Jurkat, Clone E6-1 (cell line): ENCODE data around the gene MAP4K3.
"Not testable (repeated sequence)": the region's sequence is repeated elsewhere in the genome, so short reads cannot be mapped to it uniquely, and the experiment has no call there.

ENCODE experiments used
- DNase-seq: peaks from one replicate; pipeline ENCODE4 v3.0.0-alpha.2; 2011; ENCODE audit warnings: low read depth, low spot score
- H3K4me3 ChIP-seq: 2 replicates; pipeline ENCODE4 v1.5.1; 2011; ENCODE audit warnings: mild to moderate bottlenecking, low read length, control low read depth, moderate library complexity

Gene MAP4K3

GRCh38 chr2:39326644-39327043 is 110.4 kb downstream of the MAP4K3 start:
- DNase-seq: no peak
- no peak overlapping the region for H3K4me3 ChIP-seq

GRCh38 chr2:39325966-39326365 is 111.1 kb downstream of the MAP4K3 start:
- no peak for DNase-seq

GRCh38 chr2:39321056-39322035 is 115.7 kb downstream of the MAP4K3 start:
- not testable (repeated sequence) for H3K4me3 ChIP-seq, DNase-seq

More at GRCh38 chr2:39325966-39326365, 111.1 kb downstream of the MAP4K3 start:
- H3K4me3 ChIP-seq: no peak overlapping the region

- no peak overlapping the region for H3K4me3 ChIP-seq
- no peak for DNase-seq
Observed at GRCh38 chr2:39320162-39320561, 116.9 kb downstream of the MAP4K3 start.

GRCh38 chr2:39313575-39313974 is 123.5 kb downstream of the MAP4K3 start:
- no peak overlapping the region for H3K4me3 ChIP-seq
- no peak for DNase-seq

GRCh38 chr2:39311469-39311868 is 125.6 kb downstream of the MAP4K3 start:
- no peak for DNase-seq
- no peak overlapping the region for H3K4me3 ChIP-seq

- no peak overlapping the region for H3K4me3 ChIP-seq
- DNase-seq: no peak
Observed at GRCh38 chr2:39308778-39309177, 128.3 kb downstream of the MAP4K3 start.

GRCh38 chr2:39306626-39307025 is 130.5 kb downstream of the MAP4K3 start:
- no peak overlapping the region for H3K4me3 ChIP-seq
- no peak for DNase-seq

- DNase-seq: no peak
- H3K4me3 ChIP-seq: no peak overlapping the region
Observed at GRCh38 chr2:39304729-39305128, 132.4 kb downstream of the MAP4K3 start.

GRCh38 chr2:39304200-39304599 is 132.9 kb downstream of the MAP4K3 start:
- no peak overlapping the region for H3K4me3 ChIP-seq
- DNase-seq: no peak

- no peak overlapping the region for H3K4me3 ChIP-seq
- DNase-seq: no peak
Observed at GRCh38 chr2:39301352-39301751, 135.7 kb downstream of the MAP4K3 start.

- H3K4me3 ChIP-seq: no peak overlapping the region
- no peak for DNase-seq
Observed at GRCh38 chr2:39300044-39300978, 136.8 kb downstream of the MAP4K3 start.

- H3K4me3 ChIP-seq: no peak overlapping the region
- DNase-seq: no peak
Observed at GRCh38 chr2:39290433-39290832, 146.7 kb downstream of the MAP4K3 start.

- no peak for DNase-seq
- H3K4me3 ChIP-seq: no peak overlapping the region
Observed at GRCh38 chr2:39289609-39290008, 147.5 kb downstream of the MAP4K3 start.

GRCh38 chr2:39283561-39283960 is 153.5 kb downstream of the MAP4K3 start:
- no peak for DNase-seq
- no peak overlapping the region for H3K4me3 ChIP-seq

GRCh38 chr2:39281391-39281790 is 155.7 kb downstream of the MAP4K3 start:
- DNase-seq: no peak
- H3K4me3 ChIP-seq: no peak overlapping the region

GRCh38 chr2:39275016-39275415 is 162.1 kb downstream of the MAP4K3 start:
- DNase-seq: no peak
- H3K4me3 ChIP-seq: no peak overlapping the region

GRCh38 chr2:39269941-39270340 is 167.1 kb downstream of the MAP4K3 start:
- H3K4me3 ChIP-seq: no peak overlapping the region
- no peak for DNase-seq

GRCh38 chr2:39266916-39267434 is 170.1 kb downstream of the MAP4K3 start:
- no peak overlapping the region for H3K4me3 ChIP-seq
- DNase-seq: no peak
